ENCODE results near the gene CYP39A1.

Gene CYP39A1

GRCh38 chr6:46526607-46527006, 126.0 kb downstream of the CYP39A1 start:
- no peak for TF ChIP-seq CTCF (IDR thresholded peaks at IDR 0.05; ENCODE audit: insufficient read depth, missing control alignments)
- no peak for DNase-seq (ENCODE audit: insufficient read length, low spot score)
- no peak for FAIRE-seq

DNA sequence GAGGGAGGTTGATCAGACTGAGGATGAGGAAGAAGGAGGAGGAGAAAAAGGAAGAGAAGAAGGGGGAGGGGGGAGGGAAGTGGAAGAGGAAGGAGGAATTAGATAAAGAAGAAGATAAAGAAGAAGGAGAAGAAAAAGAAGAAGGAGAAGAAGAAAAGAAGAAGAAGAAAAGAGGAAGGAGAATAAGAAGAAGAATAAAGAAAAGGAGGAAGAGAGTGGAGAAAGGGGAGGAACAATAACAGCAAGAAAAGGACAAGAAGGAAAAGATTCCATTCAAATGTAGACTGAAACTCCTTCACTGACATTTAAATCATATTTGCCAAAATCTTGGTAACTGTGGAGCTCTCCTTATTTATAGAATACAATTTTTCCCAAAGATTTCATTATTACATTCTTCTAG, 127.0 kb downstream of the CYP39A1 start:
- DNase-seq (ENCODE audit: insufficient read length, low spot score) (no peak), FAIRE-seq (no peak)
- no peak for TF ChIP-seq CTCF (IDR thresholded peaks at IDR 0.05; ENCODE audit: insufficient read depth, missing control alignments)

DNA sequence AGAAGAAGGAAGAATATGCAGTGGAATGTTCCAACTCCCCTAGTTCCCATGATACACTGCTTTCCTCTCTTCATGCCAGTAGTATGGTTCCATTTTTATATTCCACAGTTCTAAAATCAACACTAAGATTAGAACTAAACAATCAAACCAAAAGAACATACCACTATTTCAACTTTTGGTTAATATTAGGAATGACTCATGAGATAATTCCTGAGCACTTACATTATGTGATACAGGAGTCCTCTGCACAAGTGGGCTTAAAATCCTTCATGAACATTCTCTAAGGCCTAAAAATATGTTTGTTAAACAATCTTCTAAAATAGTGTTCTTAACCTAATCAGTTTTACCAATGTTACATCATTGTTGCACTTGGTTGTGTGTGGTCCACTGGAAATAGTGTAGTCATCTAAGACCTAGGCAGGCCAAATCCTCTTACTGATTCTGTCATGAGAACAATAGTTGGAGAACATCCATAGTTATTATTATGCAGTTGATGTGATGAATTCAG, 131.1 kb downstream of the CYP39A1 start:
- FAIRE-seq (no peak), DNase-seq (ENCODE audit: insufficient read length, low spot score) (no peak)
- TF ChIP-seq CTCF (IDR thresholded peaks at IDR 0.05; ENCODE audit: insufficient read depth, missing control alignments): no peak

- TF ChIP-seq CTCF (IDR thresholded peaks at IDR 0.05; ENCODE audit: insufficient read depth, missing control alignments): no peak
- FAIRE-seq (no peak), DNase-seq (ENCODE audit: insufficient read length, low spot score) (no peak)
Measured at GRCh38 chr6:46517202-46517601, 135.4 kb downstream of the CYP39A1 start.

DNA sequence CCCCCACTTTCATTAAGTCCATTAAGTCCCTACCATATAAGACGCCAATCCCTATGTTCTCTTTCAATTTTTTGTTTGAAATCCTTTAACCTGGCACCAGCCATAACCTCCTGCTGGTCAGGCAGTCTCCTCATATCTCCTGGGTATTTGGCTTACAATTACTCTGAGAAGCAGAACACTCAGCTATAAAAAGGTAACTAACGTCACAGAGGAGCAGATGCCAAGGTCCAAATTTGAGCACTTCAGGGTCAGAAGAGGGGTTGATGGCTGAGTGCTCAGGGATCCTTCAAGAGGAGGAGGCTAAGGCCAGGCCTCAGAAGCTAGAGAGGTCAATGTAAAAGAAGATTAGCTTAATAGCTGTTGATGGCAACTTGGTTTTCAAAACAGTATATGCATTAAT, 139.1 kb downstream of the CYP39A1 start:
- DNase-seq (ENCODE audit: insufficient read length, low spot score) (no peak), FAIRE-seq (no peak)
- no peak for TF ChIP-seq CTCF (IDR thresholded peaks at IDR 0.05; ENCODE audit: insufficient read depth, missing control alignments)

GRCh38 chr6:46511320-46511719, 141.3 kb downstream of the CYP39A1 start:
- TF ChIP-seq CTCF (IDR thresholded peaks at IDR 0.05; ENCODE audit: insufficient read depth, missing control alignments): no peak
- FAIRE-seq (no peak), DNase-seq (ENCODE audit: insufficient read length, low spot score) (no peak)

DNA sequence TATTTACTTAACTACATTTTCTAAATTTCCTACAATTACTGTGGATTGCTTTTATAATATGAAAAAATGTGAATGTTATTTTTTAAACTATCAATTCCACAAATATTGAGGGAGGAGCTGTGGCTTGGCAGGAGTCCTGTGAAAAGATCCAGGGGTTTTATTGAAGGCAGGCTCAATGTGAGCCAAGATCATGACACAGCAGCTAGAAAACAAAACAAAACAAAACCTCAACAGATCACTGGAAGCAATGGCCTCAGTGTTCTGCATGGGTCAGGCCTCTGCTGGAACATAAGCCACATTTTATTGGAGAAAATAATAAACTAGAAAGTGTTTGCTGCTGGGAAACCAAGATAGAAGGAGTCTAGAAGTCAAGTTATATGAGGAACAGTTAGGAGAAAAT, 142.0 kb downstream of the CYP39A1 start:
- no peak for FAIRE-seq
- DNase-seq (ENCODE audit: insufficient read length, low spot score): no peak
- TF ChIP-seq CTCF (IDR thresholded peaks at IDR 0.05; ENCODE audit: insufficient read depth, missing control alignments): no peak
